ENCODE results near the gene NRXN3.

The NRXN3 gene

GRCh38 chr14:78316786-78317185, 146.6 kb downstream of the NRXN3 start:
- H3K36me3 ChIP-seq (ENCODE audit: low read length) = no peaks in the 10 kb centered on the region
- H3F3A ChIP-seq (ENCODE audit: insufficient read depth) = no peaks in the 10 kb centered on the region
- no peak overlapping the region for H3K4me2 ChIP-seq (ENCODE audit: low read depth, low read length, poor library complexity, severe bottlenecking)
- H3K9ac ChIP-seq (ENCODE audit: low read length) = no peak overlapping the region
- H3K27ac ChIP-seq (ENCODE audit: low read depth, low read length) = no peak overlapping the region
- TF ChIP-seq CTCF (IDR thresholded peaks at IDR 0.05; ENCODE audit: insufficient read depth, low read length, poor library complexity, severe bottlenecking) (no peak), EZH2phosphoT487 (conservative IDR thresholded peaks at IDR 0.05; ENCODE audit: low read length) (no peak)
- H3K9me3 ChIP-seq (ENCODE audit: insufficient read depth, low read length) = no peaks in the 10 kb centered on the region
- no peaks in the 10 kb centered on the region for H4K20me1 ChIP-seq (ENCODE audit: low read depth, low read length)
- no peak overlapping the region for H3K4me3 ChIP-seq (ENCODE audit: insufficient read depth, low read length, poor library complexity, severe bottlenecking)
- no peaks in the 10 kb centered on the region for H3K9me2 ChIP-seq (replicated peaks; ENCODE audit: insufficient read depth, low read length)
- no peaks in the 10 kb centered on the region for H3K27me3 ChIP-seq (ENCODE audit: low read length)
- H3K79me2 ChIP-seq (ENCODE audit: insufficient read depth, low read length) = no peaks in the 10 kb centered on the region
- H2AFZ ChIP-seq (ENCODE audit: low read depth, low read length, severe bottlenecking) = no peak overlapping the region

GRCh38 chr14:78319406-78319805, 149.2 kb downstream of the NRXN3 start:
- no peak overlapping the region for H3K4me2 ChIP-seq (ENCODE audit: low read depth, low read length, poor library complexity, severe bottlenecking)
- no peaks in the 10 kb centered on the region for H3K36me3 ChIP-seq (ENCODE audit: low read length)
- H3K27me3 ChIP-seq (ENCODE audit: low read length) = no peaks in the 10 kb centered on the region
- H3K79me2 ChIP-seq (ENCODE audit: insufficient read depth, low read length) = no peaks in the 10 kb centered on the region
- H3K9me2 ChIP-seq (replicated peaks; ENCODE audit: insufficient read depth, low read length) = no peaks in the 10 kb centered on the region
- H3K9ac ChIP-seq (ENCODE audit: low read length) = no peak overlapping the region
- TF ChIP-seq CTCF (IDR thresholded peaks at IDR 0.05; ENCODE audit: insufficient read depth, low read length, poor library complexity, severe bottlenecking) = no peak
- TF ChIP-seq EZH2phosphoT487 (conservative IDR thresholded peaks at IDR 0.05; ENCODE audit: low read length) = no peak
- H3K27ac ChIP-seq (ENCODE audit: low read depth, low read length) = no peak overlapping the region
- no peaks in the 10 kb centered on the region for H3F3A ChIP-seq (ENCODE audit: insufficient read depth)
- H2AFZ ChIP-seq (ENCODE audit: low read depth, low read length, severe bottlenecking) = no peak overlapping the region
- H4K20me1 ChIP-seq (ENCODE audit: low read depth, low read length) = no peaks in the 10 kb centered on the region
- H3K4me3 ChIP-seq (ENCODE audit: insufficient read depth, low read length, poor library complexity, severe bottlenecking) = no peak overlapping the region
- no peaks in the 10 kb centered on the region for H3K9me3 ChIP-seq (ENCODE audit: insufficient read depth, low read length)

- no peak overlapping the region for H3K9ac ChIP-seq (ENCODE audit: low read length)
- no peaks in the 10 kb centered on the region for H4K20me1 ChIP-seq (ENCODE audit: low read depth, low read length)
- no peak overlapping the region for H3K4me3 ChIP-seq (ENCODE audit: insufficient read depth, low read length, poor library complexity, severe bottlenecking)
- no peak overlapping the region for H2AFZ ChIP-seq (ENCODE audit: low read depth, low read length, severe bottlenecking)
- no peaks in the 10 kb centered on the region for H3F3A ChIP-seq (ENCODE audit: insufficient read depth)
- H3K27me3 ChIP-seq (ENCODE audit: low read length) = no peaks in the 10 kb centered on the region
- H3K27ac ChIP-seq (ENCODE audit: low read depth, low read length) = no peak overlapping the region
- H3K79me2 ChIP-seq (ENCODE audit: insufficient read depth, low read length) = no peaks in the 10 kb centered on the region
- no peaks in the 10 kb centered on the region for H3K9me3 ChIP-seq (ENCODE audit: insufficient read depth, low read length)
- no peak for TF ChIP-seq CTCF (IDR thresholded peaks at IDR 0.05; ENCODE audit: insufficient read depth, low read length, poor library complexity, severe bottlenecking)
- TF ChIP-seq EZH2phosphoT487 (conservative IDR thresholded peaks at IDR 0.05; ENCODE audit: low read length) = no peak
- H3K36me3 ChIP-seq (ENCODE audit: low read length) = no peaks in the 10 kb centered on the region
- no peaks in the 10 kb centered on the region for H3K9me2 ChIP-seq (replicated peaks; ENCODE audit: insufficient read depth, low read length)
- H3K4me2 ChIP-seq (ENCODE audit: low read depth, low read length, poor library complexity, severe bottlenecking) = no peak overlapping the region
Measured at GRCh38 chr14:78319887-78320635, 149.9 kb downstream of the NRXN3 start.
